H1 (cell line): ENCODE data around the gene KIFC1. TPM values are rescaled to one million over a fixed set of nuclear protein-coding genes. Genes with fewer than 3 reads are reported as not detected.

ENCODE experiments used
- CBX5 ChIP-seq: fragments of 300-800, 300-1000 bp; sonication (generic); IDR thresholded peaks from 2 replicates; pipeline ENCODE4 v1.7.1; 2016; ENCODE audit warnings: antibody characterized with exemption, low read length, low read depth
- CHD7 ChIP-seq: fragments of 300-600 bp; sonication (generic); IDR thresholded peaks from 2 replicates; pipeline ENCODE4 v1.7.1; 2012; ENCODE audit warnings: low read length, moderate library complexity, mild to moderate bottlenecking, inconsistent platforms; ENCODE audit not compliant: insufficient replicate concordance
- FOSL1 ChIP-seq: IDR thresholded peaks from 2 replicates; pipeline ENCODE4 v1.6.1; 2011; ENCODE audit warnings: mild to moderate bottlenecking, low read depth, low read length, moderate library complexity; ENCODE audit not compliant: insufficient read depth
- HDAC2 ChIP-seq, 2 experiments: fragments of 300-600 bp in 1 of 2; sonication (generic) in 1 of 2; IDR thresholded peaks; 2 replicates each; pipeline ENCODE4 v1.6.1; 2011 to 2012; ENCODE audit warnings: low read depth in 2 of 2, low read length in 2 of 2, mild to moderate bottlenecking in 2 of 2, moderate library complexity in 2 of 2, borderline replicate concordance in 1 of 2, inconsistent platforms in 1 of 2
- KDM1A ChIP-seq: fragments of 200-600, 300-600 bp; sonication (generic); IDR thresholded peaks from 2 replicates; pipeline ENCODE4 v1.7.1; 2016; ENCODE audit warnings: mild to moderate bottlenecking, low read length, borderline replicate concordance
- RBBP5 ChIP-seq: IDR thresholded peaks from 2 replicates; pipeline ENCODE4 v1.7.1; 2012; ENCODE audit warnings: low read depth, mild to moderate bottlenecking, inconsistent platforms, low read length, moderate library complexity, borderline replicate concordance
- RFX5 ChIP-seq: IDR thresholded peaks from 2 replicates; pipeline ENCODE4 v1.6.1; 2011; ENCODE audit warnings: low read depth, low read length, improper control_type of control experiment, borderline replicate concordance
- SIN3A ChIP-seq, 2 experiments: IDR thresholded peaks in 1 of 2; conservative IDR thresholded peaks in 1 of 2; 2 replicates each; pipeline ENCODE4 v1.6.1; 2011 to 2012; ENCODE audit warnings: low read length in 2 of 2, improper control_type of control experiment in 1 of 2, low read depth in 1 of 2, mild to moderate bottlenecking in 1 of 2
- TEAD4 ChIP-seq: IDR thresholded peaks from 2 replicates; pipeline ENCODE4 v1.6.1; 2012; ENCODE audit warnings: low read depth, low read length, inconsistent platforms, mixed read lengths
- polyA plus RNA-seq, 7 experiments: library from polyadenylated mRNA; depleted of rRNA in 3 of 7; stranded (reverse) in 5 of 7; unstranded in 2 of 7; fragments of >200 nt in 5 of 7; fragments of 200-250 nt in 2 of 7; gene quantifications; 1 replicate in 5 of 7; 2 replicates in 1 of 7; 4 replicates in 1 of 7; pipeline versions ENCODE4 v1.2.1 to v1.2.3, GENCODE V29; 2011 to 2013; ENCODE audit warnings: missing spikeins in 2 of 7, mixed read lengths in 2 of 7
- total RNA-seq: library from RNA; stranded (reverse); fragmentation: NEBNext Ultra II Directional; extraction: Animal tissue kit (Norgen Biotek cat#: 25700); gene quantifications from 2 replicates; pipeline ENCODE4 v1.2.1, GENCODE V29; 2021

The KIFC1 gene
- total and polyA plus RNA-seq, 2 of the 8 experiments (the other 6 are each of a cell fraction or from before 2014, with no cell fraction given), result 46.6 to 64.3 TPM

GRCh38 chr6:33433001-33433543, 41.4 kb downstream of the KIFC1 start (continued):
- TF ChIP-seq CHD7, result no peak
- TF ChIP-seq FOSL1, result no peak
- TF ChIP-seq RFX5, result no peak
- peak; percentile 86 for TF ChIP-seq TEAD4
- peak in 1 of 2 experiments; percentile 58; a peak in 1 of 4 replicates for TF ChIP-seq SIN3A (conservative IDR thresholded peaks at IDR 0.05 in 1 of 2, IDR thresholded peaks at IDR 0.05 in 1 of 2; ENCODE audit: low read depth in 1 of 2, low read length in 2 of 2)
- peak; percentile 51; the same call in 1 of the 2 replicates for TF ChIP-seq KDM1A
- peak; percentile 25; the same call in 1 of the 2 replicates for TF ChIP-seq RBBP5
- TF ChIP-seq CBX5, result no peak
- TF ChIP-seq HDAC2 (IDR thresholded peaks at IDR 0.05; ENCODE audit: borderline replicate concordance in 1 of 2, low read depth in 2 of 2, low read length in 2 of 2), result no peak
